GM12878 (cell line): ENCODE results near the gene NTSR1. TPM values are rescaled to one million over a fixed set of nuclear protein-coding genes. Genes with fewer than 3 reads are reported as not detected.
A peak's percentile ranks its signal among the peaks of the same experiment; 100 is the strongest.

Source experiments
- ATAC-seq: fragments of 200-7000 bp; cut with Tn5 transposase; 3 replicates; pipeline ENCODE4 v1.9.1; 2020; ENCODE audit warnings: mild to moderate bottlenecking, moderate library complexity
- BruUV-seq: library from RNA; stranded (reverse); fragments of 400-500 nt; replicated peaks from 2 replicates; lab custom pipeline; 2021; lab: Mats Ljungman, UMichigan
- CTCF ChIA-PET: fragments of 300-600 bp; sonication (Branson Sonifier 250); formaldehyde crosslinking; extraction: SDS; loops from one replicate; lab custom pipeline; 2021; ENCODE audit warnings: inconsistent platforms; lab: Yijun Ruan, JAX
- POLR2A ChIA-PET: fragments of 350-600 bp; formaldehyde crosslinking; extraction: SDS; loops from one replicate; lab custom pipeline; 2021; ENCODE audit warnings: inconsistent platforms; lab: Charles Lee
- RAD21 ChIA-PET: fragments of 300-600 bp; sonication (Branson Sonifier 250); formaldehyde crosslinking; loops from one replicate; lab custom pipeline; 2023; ENCODE audit warnings: antibody characterized with exemption; ENCODE audit not compliant: unreplicated experiment; lab: Charles Lee
- SMC1A ChIA-PET: fragments of 300-600 bp; sonication (Branson Sonifier 250); formaldehyde crosslinking; loops from one replicate; lab custom pipeline; 2023; ENCODE audit not compliant: unreplicated experiment, uncharacterized antibody; lab: Charles Lee
- DNase-seq: peaks from one replicate; pipeline ENCODE4 v3.0.0-alpha.2; 2011; ENCODE audit warnings: low read depth, low spot score
- FAIRE-seq: peaks from 3 replicates; lab custom pipeline; 2011; peaks lifted over from hg19 to GRCh38; lab: Jason Lieb, UNC
- H2AFZ ChIP-seq: 2 replicates; pipeline ENCODE4 v1.6.0; 2011; ENCODE audit warnings: low read depth, low read length, control low read depth; ENCODE audit not compliant: control insufficient read depth
- H3K27ac ChIP-seq: 2 replicates; pipeline ENCODE4 v1.5.1; 2011; ENCODE audit warnings: control low read depth; ENCODE audit not compliant: control insufficient read depth, insufficient read depth
- H3K27me3 ChIP-seq, 2 experiments: replicated peaks in 1 of 2; 2 replicates each; pipeline versions ENCODE4 v1.6.0 to v1.6.1; 2011; ENCODE audit warnings: low read length in 1 of 2; ENCODE audit not compliant: control insufficient read depth in 2 of 2, insufficient read depth in 2 of 2
- H3K36me3 ChIP-seq, 2 experiments: 2 replicates each; pipeline ENCODE4 v1.5.1; 2011; ENCODE audit warnings: low read length in 1 of 2; ENCODE audit not compliant: control insufficient read depth in 2 of 2, insufficient read depth in 2 of 2
- H3K4me1 ChIP-seq: 2 replicates; pipeline ENCODE4 v1.6.1; 2011; ENCODE audit warnings: mild to moderate bottlenecking, low read length, moderate library complexity, mixed read lengths; ENCODE audit not compliant: control insufficient read depth, insufficient read depth
- H3K4me2 ChIP-seq: 2 replicates; pipeline ENCODE4 v1.6.0; 2011; ENCODE audit warnings: control low read depth; ENCODE audit not compliant: control insufficient read depth, insufficient read depth
- H3K4me3 ChIP-seq: fragments of 200-600 bp; sonication (generic); 2 replicates; pipeline ENCODE4 v1.5.1; 2016
- H3K79me2 ChIP-seq: 2 replicates; pipeline ENCODE4 v1.6.0; 2011; ENCODE audit warnings: low read length; ENCODE audit not compliant: control insufficient read depth, insufficient read depth
- H3K9ac ChIP-seq: 2 replicates; pipeline ENCODE4 v1.8.0; 2011; ENCODE audit warnings: low read length, control low read depth, mixed read lengths; ENCODE audit not compliant: control insufficient read depth, insufficient read depth
- H3K9me3 ChIP-seq: replicated peaks from 3 replicates; pipeline ENCODE4 v1.5.1; 2011; ENCODE audit warnings: mild to moderate bottlenecking, low read length; ENCODE audit not compliant: control insufficient read depth, insufficient read depth
- H4K20me1 ChIP-seq: 2 replicates; pipeline ENCODE4 v1.6.0; 2011; ENCODE audit not compliant: control insufficient read depth, insufficient read depth
- ASH2L ChIP-seq: fragments of 300-600, 200-600 bp; sonication (generic); IDR thresholded peaks from 2 replicates; pipeline ENCODE4 v1.6.1; 2017; ENCODE audit warnings: low read depth, mild to moderate bottlenecking, borderline replicate concordance
- BCL11A ChIP-seq: IDR thresholded peaks from 2 replicates; pipeline ENCODE4 v1.6.1; 2011; ENCODE audit warnings: low read depth, low read length
- CHD1 ChIP-seq: IDR thresholded peaks from 2 replicates; pipeline ENCODE4 v1.6.1; 2012; ENCODE audit warnings: low read depth, low read length, improper control_type of control experiment
- IKZF2 ChIP-seq, 2 experiments: fragments of 450-650 bp; IDR thresholded peaks; 2 replicates each; pipeline ENCODE4 v1.6.1; 2017; ENCODE audit warnings: mild to moderate bottlenecking in 2 of 2, moderate library complexity in 2 of 2
- IRF5 ChIP-seq: fragments of 450-650 bp; IDR thresholded peaks from 2 replicates; pipeline ENCODE4 v1.6.1; 2017; ENCODE audit warnings: borderline replicate concordance
- MEF2A ChIP-seq: IDR thresholded peaks from 2 replicates; pipeline ENCODE4 v1.6.1; 2011; ENCODE audit warnings: low read depth, mild to moderate bottlenecking, low read length, moderate library complexity; ENCODE audit not compliant: insufficient read depth
- RUNX3 ChIP-seq: IDR thresholded peaks from 2 replicates; pipeline ENCODE4 v1.6.1; 2012; ENCODE audit warnings: low read length, inconsistent platforms
- SKIL ChIP-seq: fragments of 450-650 bp; IDR thresholded peaks from 2 replicates; pipeline ENCODE4 v1.6.1; 2017; ENCODE audit warnings: mild to moderate bottlenecking, low read depth, inconsistent platforms; ENCODE audit not compliant: poor library complexity, severe bottlenecking
- SMAD5 ChIP-seq: IDR thresholded peaks from 2 replicates; pipeline ENCODE4 v1.6.1; 2016; ENCODE audit warnings: antibody characterized with exemption, low read depth
- STAT1 ChIP-seq: fragments of 450-650 bp; conservative IDR thresholded peaks from 2 replicates; pipeline ENCODE4 v1.6.1; 2014; ENCODE audit warnings: antibody characterized with exemption, mild to moderate bottlenecking
- SUPT20H ChIP-seq: IDR thresholded peaks from 2 replicates; pipeline ENCODE4 v1.6.1; 2011; ENCODE audit warnings: low read depth, mild to moderate bottlenecking, low read length, moderate library complexity, borderline replicate concordance; ENCODE audit not compliant: control insufficient read depth
- SUZ12 ChIP-seq: fragments of 200-600 bp; sonication (generic); IDR thresholded peaks from one replicate; pipeline ENCODE4 v1.6.1; 2018; ENCODE audit warnings: antibody characterized with exemption, mild to moderate bottlenecking; ENCODE audit not compliant: unreplicated experiment
- USF1 ChIP-seq: IDR thresholded peaks from 2 replicates; pipeline ENCODE4 v1.6.1; 2011; ENCODE audit warnings: borderline replicate concordance, low read depth, mild to moderate bottlenecking, moderate library complexity, mixed read lengths, low read length; ENCODE audit not compliant: insufficient read depth; ENCODE audit errors: extremely low read length
- ZNF217 ChIP-seq: fragments of 450-650 bp; IDR thresholded peaks from 2 replicates; pipeline ENCODE4 v1.6.1; 2017; ENCODE audit warnings: antibody characterized with exemption, mild to moderate bottlenecking
- ZNF274 ChIP-seq: IDR thresholded peaks from one replicate; pipeline ENCODE4 v1.8.0; 2011; ENCODE audit not compliant: insufficient read length, insufficient read depth
- WGBS: methylation state at CpG from one replicate; pipeline ENCODE4 v1.1.6; 2016; ENCODE audit warnings: low lambda C conversion rate; ENCODE audit not compliant: insufficient replicate concordance, insufficient coverage; ENCODE audit errors: missing lambda C conversion rate; 5-methylcytosine and 5-hydroxymethylcytosine counted together
- in situ Hi-C: fragments of 300-500 bp; cut with MboI; formaldehyde crosslinking; loops from 9 replicates; pipeline ENCODE4 v1.14.3; 2018; ENCODE audit warnings: mixed read lengths
- intact Hi-C: fragments of 100-400 bp; cut with micrococcal nuclease; formaldehyde crosslinking; loops from one replicate; pipeline ENCODE4 v1.14.2; 2022; ENCODE audit not compliant: unreplicated experiment
- polyA plus RNA-seq, 11 experiments: library from polyadenylated mRNA; depleted of rRNA in 4 of 11; unstranded in 6 of 11; stranded (reverse) in 5 of 11; fragments of >200 nt; fragmentation: Nextera tagmentation in 4 of 11; fragmentation: Illumina TruSeq in 1 of 11; extraction: Ambion mirVana in 4 of 11; extraction: Trizol in 1 of 11; gene quantifications; 1 replicate in 1 of 11; 2 replicates in 10 of 11; pipeline versions ENCODE4 v1.2.1 to v1.2.3, GENCODE V29; 2011 to 2016; ENCODE audit warnings: inconsistent platforms in 2 of 11, missing spikeins in 2 of 11, low read depth in 1 of 11
- total RNA-seq, 4 experiments: library from RNA; depleted of rRNA in 3 of 4; stranded (reverse); fragments of >200 nt in 3 of 4; fragmentation: Illumina TruSeq in 1 of 4; extraction: Trizol in 1 of 4; gene quantifications; 2 replicates each; pipeline versions ENCODE4 v1.2.1 to v1.2.3, GENCODE V29; 2013 to 2021

NTSR1 gene
- total and polyA plus RNA-seq, 10 of the 15 experiments (the other 5 are each of a cell fraction or from before 2014, with no cell fraction given), result not detected

DNA sequence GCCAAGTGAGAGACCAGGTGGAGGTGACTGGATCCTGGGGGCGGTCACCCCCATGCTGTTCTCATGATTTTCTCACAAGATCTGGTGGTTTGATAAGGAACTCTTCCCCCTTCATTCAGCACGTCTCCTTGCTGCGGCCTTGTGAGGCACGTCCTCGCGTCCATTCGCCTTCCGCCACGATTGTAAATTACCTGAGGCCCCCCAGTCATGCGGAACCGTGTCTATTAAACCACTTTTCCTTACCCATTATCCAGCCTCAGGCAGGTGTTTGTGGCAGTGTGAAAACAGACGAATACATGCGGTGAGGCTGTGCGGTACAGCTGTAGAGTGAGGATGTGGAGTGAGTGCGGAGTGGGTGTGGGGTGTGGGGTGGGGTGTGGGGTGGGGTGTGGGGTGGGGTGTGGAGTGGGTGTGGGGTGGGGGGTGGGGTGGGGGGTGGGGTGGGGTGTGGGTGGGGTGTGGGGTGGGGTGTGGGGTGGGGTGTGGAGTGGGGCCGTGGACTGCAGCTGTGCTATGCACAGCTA is 12.1 kb upstream of the NTSR1 start:
- H3K4me3 ChIP-seq, result no peak overlapping the region
- H4K20me1 ChIP-seq, result no peaks in the 10 kb centered on the region
- intact Hi-C loops, result no loop called here
- WGBS, result 52% methylated on average over 14 of the region's 16 CpGs
- H3K27me3 ChIP-seq, result peaks cover 0 to 5% of the 10 kb centered on the region in 2 experiments; a peak in 3 of 4 replicates
- H3K9me3 ChIP-seq, result no peaks in the 10 kb centered on the region
- no peaks in the 10 kb centered on the region for H3K36me3 ChIP-seq
- CTCF ChIA-PET, result no interaction called here
- POLR2A ChIA-PET, result no interaction called here
- no peak for TF ChIP-seq BCL11A
- no peak for TF ChIP-seq IRF5
- no peak for TF ChIP-seq RUNX3
- TF ChIP-seq SMAD5, result no peak
- TF ChIP-seq ZNF274, result no peak
- no peak for TF ChIP-seq SUPT20H
- TF ChIP-seq ASH2L, result no peak
- H2AFZ ChIP-seq, result no peak overlapping the region
- H3K27ac ChIP-seq, result no peak overlapping the region
- H3K4me1 ChIP-seq, result no peaks in the 10 kb centered on the region
- H3K79me2 ChIP-seq, result no peaks in the 10 kb centered on the region
- SMC1A ChIA-PET, result no interaction called here
- H3K9ac ChIP-seq, result no peak overlapping the region
- in situ Hi-C loops, result no loop called here
- RAD21 ChIA-PET, result no interaction called here
- no peak for ATAC-seq
- BruUV-seq, result no TSS peak
- no peak for FAIRE-seq
- peak; percentile 25 for DNase-seq
- H3K4me2 ChIP-seq, result no peak overlapping the region

DNA sequence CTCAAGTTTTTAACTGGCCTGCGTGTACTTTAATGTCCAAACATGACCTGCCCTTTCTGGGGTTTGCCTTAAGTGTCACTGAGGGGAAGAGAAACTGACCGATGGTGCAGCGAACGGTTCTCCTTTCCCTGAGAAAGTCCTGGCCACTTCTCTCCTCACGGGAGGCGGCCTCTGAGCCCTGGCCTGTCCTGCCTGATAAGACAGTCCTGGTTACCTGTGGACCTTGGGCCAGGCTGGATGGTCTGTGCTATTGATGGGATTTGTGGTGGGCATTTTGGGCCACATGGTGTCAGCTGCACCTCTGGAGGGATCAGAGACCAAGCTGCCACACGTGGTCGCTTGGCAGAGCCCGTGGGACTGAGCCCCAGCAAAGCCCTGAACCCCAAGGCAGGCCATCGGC is 11.6 kb upstream of the NTSR1 start:
- ChIA-PET CTCF (no interaction called here), SMC1A (no interaction called here), POLR2A (no interaction called here), RAD21 (no interaction called here)
- H3K4me2 ChIP-seq, result no peak overlapping the region
- H3K9ac ChIP-seq, result no peak overlapping the region
- ATAC-seq (no peak), DNase-seq (no peak), FAIRE-seq (no peak)
- H3K79me2 ChIP-seq, result no peaks in the 10 kb centered on the region
- intact Hi-C loops, result no loop called here
- no peaks in the 10 kb centered on the region for H3K36me3 ChIP-seq
- H2AFZ ChIP-seq, result no peak overlapping the region
- in situ Hi-C loops, result no loop called here
- WGBS, result 40% methylated on average over 10 of the region's 10 CpGs
- no TSS peak for BruUV-seq
- H3K27me3 ChIP-seq, result peaks cover 0 to 5% of the 10 kb centered on the region in 2 experiments; a peak in 3 of 4 replicates
- H3K4me1 ChIP-seq, result no peaks in the 10 kb centered on the region
- H3K9me3 ChIP-seq, result no peaks in the 10 kb centered on the region
- no peaks in the 10 kb centered on the region for H4K20me1 ChIP-seq
- H3K4me3 ChIP-seq, result no peak overlapping the region
- no peak overlapping the region for H3K27ac ChIP-seq
- TF ChIP-seq MEF2A (no peak), ZNF217 (no peak), IKZF2 (IDR thresholded peaks at IDR 0.05) (no peak), STAT1 (no peak), USF1 (no peak), SKIL (no peak), CHD1 (no peak), SUZ12 (no peak)
